ENCODE data around the gene TMEM45A.

- TF ChIP-seq CTCF (conservative IDR thresholded peaks at IDR 0.05 in 1 of 2, IDR thresholded peaks at IDR 0.05 in 1 of 2; ENCODE audit: low read depth in 1 of 2, low read length in 2 of 2) (no peak), EZH2 (IDR thresholded peaks at IDR 0.05; ENCODE audit: low read length, missing control alignments) (no peak)
Measured at GRCh38 chr3:100483529-100483928, 8.9 kb upstream of the TMEM45A start.

All from fibroblast of lung (primary cell).